Spleen (tissue), 11 donors: ENCODE measurements around the gene SH2D5. TPM values are rescaled to one million over a fixed set of nuclear protein-coding genes. Genes with fewer than 3 reads are reported as not detected.
A peak's percentile ranks its signal among the peaks of the same experiment; 100 is the strongest.
"Not testable (repeated sequence)": the region's sequence is repeated elsewhere in the genome, so short reads cannot be mapped to it uniquely, and the experiment has no call there.

Source experiments
- DNase-seq: peaks from one replicate; pipeline ENCODE4 v3.0.0-alpha.2; 2020
- H3K27ac ChIP-seq, 8 donors: fragments of 200-600 bp; sonication (generic) in 7 of 8; 1 replicate in 4 of 8; 2 replicates in 4 of 8; pipeline versions ENCODE4 v1.5.0 to v1.8.0; 2016 to 2021; ENCODE audit warnings: inconsistent platforms in 4 of 8, mild to moderate bottlenecking in 4 of 8, moderate library complexity in 1 of 8
- H3K27me3 ChIP-seq, 7 donors: fragments of 200-600 bp; sonication (generic) in 6 of 7; replicated peaks in 1 of 7; 1 replicate in 4 of 7; 2 replicates in 3 of 7; pipeline versions ENCODE4 v1.5.0 to v1.8.0; 2016 to 2021; ENCODE audit warnings: inconsistent platforms in 3 of 7, mild to moderate bottlenecking in 1 of 7
- H3K36me3 ChIP-seq, 6 donors: fragments of 200-600 bp; sonication (generic) in 5 of 6; 1 replicate in 4 of 6; 2 replicates in 2 of 6; pipeline versions ENCODE4 v1.5.0 to v1.8.0; 2016 to 2021; ENCODE audit warnings: inconsistent platforms in 2 of 6
- H3K4me1 ChIP-seq, 6 donors: fragments of 200-600 bp; sonication (generic) in 5 of 6; 1 replicate in 3 of 6; 2 replicates in 3 of 6; pipeline versions ENCODE4 v1.5.0 to v1.8.0; 2016 to 2021; ENCODE audit warnings: inconsistent platforms in 3 of 6
- H3K4me3 ChIP-seq, 8 donors: fragments of 200-600 bp; sonication (generic) in 7 of 8; 1 replicate in 4 of 8; 2 replicates in 4 of 8; pipeline versions ENCODE4 v1.5.0 to v1.8.0; 2016 to 2021; ENCODE audit warnings: inconsistent platforms in 4 of 8, mild to moderate bottlenecking in 4 of 8, moderate library complexity in 2 of 8
- H3K9me3 ChIP-seq, 8 donors: fragments of 200-600 bp; sonication (generic) in 7 of 8; 1 replicate in 4 of 8; 2 replicates in 4 of 8; pipeline versions ENCODE4 v1.5.0 to v1.8.0; 2016 to 2021; ENCODE audit warnings: inconsistent platforms in 4 of 8
- CTCF ChIP-seq, 11 experiments: fragments of 200-600 bp in 7 of 11; fragments of 450-650 bp in 4 of 11; sonication (generic) in 4 of 11; IDR thresholded peaks in 8 of 11; conservative IDR thresholded peaks in 3 of 11; 1 replicate in 7 of 11; 2 replicates in 4 of 11; pipeline versions ENCODE4 v1.4.0 to v1.8.0; 2016 to 2021; ENCODE audit warnings: antibody characterized with exemption in 11 of 11, inconsistent platforms in 4 of 11, mild to moderate bottlenecking in 1 of 11
- POLR2A ChIP-seq, 3 donors: fragments of 450-650 bp; IDR thresholded peaks; one replicate each; pipeline ENCODE4 v1.5.1; 2017; ENCODE audit warnings: antibody characterized with exemption in 3 of 3, mild to moderate bottlenecking in 1 of 3
- POLR2AphosphoS5 ChIP-seq, 3 donors: sonication (generic); formaldehyde crosslinking; IDR thresholded peaks; one replicate each; pipeline ENCODE4 v1.5.1; 2017; ENCODE audit warnings: antibody characterized with exemption in 3 of 3
- WGBS, 5 donors: extraction: QIAGEN DNeasy Blood & Tissue Kit in 3 of 5; methylation state at CpG; one replicate each; pipeline versions ENCODE4 v1.1.5 to v1.1.7; 2013 to 2018; 5-methylcytosine and 5-hydroxymethylcytosine counted together
- intact Hi-C: fragments of 100-400 bp; cut with DNase I; formaldehyde crosslinking; loops from one replicate; pipeline ENCODE4 v1.15.0; 2023; ENCODE audit warnings: low total_unique reads
- polyA plus RNA-seq, 3 donors: library from polyadenylated mRNA; stranded (reverse); fragments of 200-250 nt; gene quantifications; one replicate each; pipeline ENCODE4 v1.2.1, GENCODE V29; 2013
- total RNA-seq, 7 donors: library from RNA; depleted of rRNA in 3 of 7; stranded (reverse); fragments of >200 nt in 3 of 7; fragmentation: NEBNext Ultra II Directional in 4 of 7; extraction: Animal tissue kit (Norgen Biotek cat#: 25700) in 4 of 7; gene quantifications; one replicate each; pipeline versions ENCODE4 v1.1.0 to v1.2.1, GENCODE V29; 2016 to 2021
- donor health status: healthy with polysubstance abuse.
- donor health status: DM: no; HTN: no; CAD: no; lungs with moderate emphysema.
- donor health status: DM: no; HTN: no; CAD: no.
- donor health status: Bipolar disorder and iron deficiency.
- donor health status: healthy.
- donor health status: DM: no; HTN: no; CAD: no.
- donor health status: DM: yes; HTN: yes; CAD: no.

SH2D5 gene
- total and polyA plus RNA-seq, 10 donors, result 0.02 to 0.22 (median 0.05) TPM; not detected in 5

- peaks cover 3 to 14% (median 13%) of the 10 kb centered on the region in 6 donors for H3K4me1 ChIP-seq
- H3K27me3 ChIP-seq, result peaks cover 0 to 43% (median 17%) of the 10 kb centered on the region in 7 donors
- H3K9me3 ChIP-seq, result no peaks in the 10 kb centered on the region
- H3K4me3 ChIP-seq, result no peak overlapping the region
- TF ChIP-seq POLR2A (IDR thresholded peaks at IDR 0.05), result no peak
- TF ChIP-seq CTCF (IDR thresholded peaks at IDR 0.05 in 8 of 11, conservative IDR thresholded peaks at IDR 0.05 in 3 of 11), result no peak
- no peak for TF ChIP-seq POLR2AphosphoS5 (IDR thresholded peaks at IDR 0.05)
- DNase-seq, result peak; percentile 42
- no peaks in the 10 kb centered on the region for H3K36me3 ChIP-seq
- no peak overlapping the region for H3K27ac ChIP-seq
- 84 to 87% (median 85%) methylated on average over 8 of the region's 8 CpGs for WGBS, 5 donors
- intact Hi-C loops, result no loop called here
These were observed 13.2 kb downstream of the SH2D5 start for GRCh38 chr1:20719261-20719660.

GRCh38 chr1:20718343-20718882, 14.1 kb downstream of the SH2D5 start:
- H3K36me3 ChIP-seq, H3K9me3 ChIP-seq, intact Hi-C loops: not testable (repeated sequence)
- peak overlapping the region in 7 of 8 donors; percentile 45 to 77 (median 53) for H3K4me3 ChIP-seq
- peaks cover 3 to 14% (median 13%) of the 10 kb centered on the region in 6 donors for H3K4me1 ChIP-seq
- peaks cover 0 to 43% (median 17%) of the 10 kb centered on the region in 7 donors for H3K27me3 ChIP-seq
- DNase-seq, result peak; percentile 29
- peak overlapping the region in 1 of 8 donors; percentile 12 for H3K27ac ChIP-seq
- WGBS, 5 donors, result 63 to 89% (median 65%) methylated on average over 10 to 17 of the region's 17 CpGs

- intact Hi-C loops, result no loop called here
- WGBS, 5 donors, result 2 to 15% (median 3%) methylated on average over 4 to 112 of the region's 112 CpGs
These were observed 14.8 kb downstream of the SH2D5 start, which contains the start of gene KIF17 for GRCh38 chr1:20717452-20718342. Gene KIF17 (minus strand): TSS chr1:20718007. CDS start chr1:20717706, 301 bp downstream.

GRCh38 chr1:20716232-20716631, 16.3 kb downstream of the SH2D5 start:
- intact Hi-C loops, result no loop called here
- Histone ChIP-seq H3K27ac (no peak overlapping the region), H3K36me3 (no peaks in the 10 kb centered on the region), H3K4me3 (no peak overlapping the region), H3K27me3 (peaks cover 0 to 43% (median 17%) of the 10 kb centered on the region in 7 donors), H3K4me1 (peaks cover 3 to 17% (median 13%) of the 10 kb centered on the region in 6 donors), H3K9me3 (no peaks in the 10 kb centered on the region)
- DNase-seq, result peak; percentile 47
- TF ChIP-seq POLR2A (IDR thresholded peaks at IDR 0.05) (no peak), CTCF (IDR thresholded peaks at IDR 0.05 in 8 of 11, conservative IDR thresholded peaks at IDR 0.05 in 3 of 11) (no peak), POLR2AphosphoS5 (IDR thresholded peaks at IDR 0.05) (no peak)
- WGBS, 5 donors, result 85 to 92% (median 87%) methylated on average over 13 of the region's 13 CpGs

More at GRCh38 chr1:20717452-20718342, 14.8 kb downstream of the SH2D5 start, which contains the start of gene KIF17:
- no peaks in the 10 kb centered on the region for H3K9me3 ChIP-seq
- H3K4me1 ChIP-seq, result peaks cover 3 to 14% (median 13%) of the 10 kb centered on the region in 6 donors
- peaks cover 0 to 43% (median 17%) of the 10 kb centered on the region in 7 donors for H3K27me3 ChIP-seq
- H3K27ac ChIP-seq, result peak within 1 kb of the TSS in 1 of 8 donors; percentile 12
- peak within 1 kb of the TSS; percentile 23 to 77 (median 51) for H3K4me3 ChIP-seq
- H3K36me3 ChIP-seq, result no peaks in the 10 kb centered on the region
- DNase-seq, result peak; percentile 92
- TF ChIP-seq POLR2AphosphoS5 (IDR thresholded peaks at IDR 0.05) (peak in 1 of 3 donors; percentile 58), POLR2A (IDR thresholded peaks at IDR 0.05) (no peak), CTCF (IDR thresholded peaks at IDR 0.05 in 8 of 11, conservative IDR thresholded peaks at IDR 0.05 in 3 of 11) (no peak)
